ENCODE results near the gene REEP2. TPM values are rescaled to one million over a fixed set of nuclear protein-coding genes. Genes with fewer than 3 reads are reported as not detected.

The REEP2 gene
- total RNA-seq, 1 experiment from 2014 or later = 49.0 TPM

DNA sequence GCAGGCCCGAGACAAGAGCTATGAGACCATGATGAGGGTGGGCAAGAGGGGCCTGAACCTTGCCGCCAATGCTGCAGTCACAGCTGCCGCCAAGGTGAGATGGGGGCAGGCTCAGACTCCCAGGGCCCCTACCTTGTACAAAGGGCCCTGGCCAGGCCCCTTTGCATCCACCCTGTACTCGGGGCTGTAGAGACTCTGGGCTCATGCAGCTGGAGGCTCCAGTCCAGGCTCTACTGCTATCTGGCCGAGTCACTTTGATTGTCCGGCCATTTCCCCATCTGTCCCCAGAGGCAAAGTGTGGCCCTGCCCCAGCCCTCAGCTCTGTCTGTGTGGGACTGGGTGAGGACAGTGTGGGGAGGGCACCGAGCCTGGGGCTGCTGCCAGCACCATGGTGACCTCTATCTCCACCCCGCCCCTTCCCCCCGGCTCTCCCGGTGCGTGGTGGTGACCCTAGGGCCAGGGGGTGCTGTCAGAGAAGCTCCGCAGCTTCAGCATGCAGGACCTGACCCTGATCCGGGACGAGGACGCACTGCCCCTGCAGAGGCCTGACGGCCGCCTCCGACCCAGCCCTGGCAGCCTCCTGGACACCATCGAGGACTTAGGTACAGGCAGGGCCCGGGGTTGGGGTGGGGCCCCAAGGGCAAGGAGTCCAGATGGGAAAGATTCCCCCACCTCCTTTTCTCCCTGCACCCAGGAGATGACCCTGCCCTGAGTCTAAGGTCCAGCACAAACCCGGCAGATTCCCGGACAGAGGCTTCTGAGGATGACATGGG is 6.1 kb downstream of the REEP2 start:
- TF ChIP-seq CTCF (conservative IDR thresholded peaks at IDR 0.05) = no peak
- no peaks in the 10 kb centered on the region for H3K27me3 ChIP-seq (ENCODE audit: insufficient read depth, low read length)
- DNase-seq = no peak

More for the DNA sequence above, 6.1 kb downstream of the REEP2 start:
- H3K36me3 Mint-ChIP-seq (ENCODE audit: insufficient read depth in 1 of 3, low read depth in 3 of 3) = peaks cover 0 to 19% (median 11%) of the 10 kb centered on the region in 3 experiments; a peak in 5 of 7 replicates
- Histone ChIP-seq H3K14ac (ENCODE audit: insufficient read depth, low read length) (no peak overlapping the region), H4K5ac (ENCODE audit: insufficient read length, low read depth, low read length) (no peak overlapping the region), H3K23ac (ENCODE audit: insufficient read length, low read depth, low read length) (no peak overlapping the region), H4K20me1 (ENCODE audit: control insufficient read depth, insufficient read depth, insufficient read length) (no peaks in the 10 kb centered on the region), H3K18ac (ENCODE audit: insufficient read length, low read depth, low read length) (no peak overlapping the region), H3K79me1 (ENCODE audit: insufficient read depth, low read depth, low read length, poor library complexity, severe bottlenecking) (no peaks in the 10 kb centered on the region), H3K4ac (ENCODE audit: low read depth, low read length) (no peak overlapping the region), H2BK12ac (ENCODE audit: insufficient read length, low read depth, low read length) (no peak overlapping the region), H3K23me2 (ENCODE audit: insufficient read length, low read depth, low read length, poor library complexity, severe bottlenecking) (no peaks in the 10 kb centered on the region), H3K9me3 (ENCODE audit: control insufficient read depth, low read depth, low read length) (no peaks in the 10 kb centered on the region), H2AK5ac (ENCODE audit: insufficient read length, low read length) (no peak overlapping the region), H3K4me1 (ENCODE audit: insufficient read depth, low read length) (peaks cover 4% of the 10 kb centered on the region), H4K91ac (ENCODE audit: insufficient read length, low read depth, low read length) (no peak overlapping the region), H3K27ac (ENCODE audit: insufficient read length, low read depth, low read length) (no peak overlapping the region), H3K9ac (ENCODE audit: extremely low read depth, insufficient read length, low read length) (no peak overlapping the region), H2BK120ac (ENCODE audit: low read depth, low read length, poor library complexity, severe bottlenecking) (no peak overlapping the region), H2AFZ (ENCODE audit: low read length) (no peak overlapping the region), H3K4me2 (ENCODE audit: insufficient read depth, insufficient read length, low read length) (no peak overlapping the region), H2BK20ac (ENCODE audit: low read depth, low read length, poor library complexity, severe bottlenecking) (no peak overlapping the region), H3K56ac (ENCODE audit: insufficient read length, low read depth, low read length) (no peak overlapping the region), H4K8ac (replicated peaks; ENCODE audit: insufficient read length, low read depth, low read length) (no peak overlapping the region), H3K79me2 (ENCODE audit: insufficient read depth, low read length) (no peaks in the 10 kb centered on the region), H2BK15ac (ENCODE audit: low read depth, low read length) (no peak overlapping the region), H2BK5ac (ENCODE audit: insufficient read length, low read length) (no peak overlapping the region), H3T11ph (ENCODE audit: low read length) (no peak overlapping the region)
- no CpG with 5 or more reads among the region's 22 CpGs for WGBS (ENCODE audit: extremely low coverage, insufficient read length, low lambda C conversion rate)
- H3K4me1 Mint-ChIP-seq = peaks cover 23 to 25% of the 10 kb centered on the region in 2 experiments
- H3K9me3 Mint-ChIP-seq = no peaks in the 10 kb centered on the region; a peak in 1 of 5 replicates
- H3K27ac Mint-ChIP-seq = no peak overlapping the region; a peak in 1 of 7 replicates
- no peak overlapping the region for H3K4me3 Mint-ChIP-seq
- H3K27me3 Mint-ChIP-seq (ENCODE audit: low read depth) = peaks cover 2% of the 10 kb centered on the region; the same call in 1 of the 2 replicates

Measured in H9 (cell line).